ENCODE results near the gene DNM3.

- no peak for TF ChIP-seq CTCF (conservative IDR thresholded peaks at IDR 0.05 in 1 of 2, IDR thresholded peaks at IDR 0.05 in 1 of 2; ENCODE audit: extremely low read depth in 1 of 2, insufficient read depth in 1 of 2, low read depth in 1 of 2, low read length in 2 of 2)
- no peak for TF ChIP-seq EZH2 (IDR thresholded peaks at IDR 0.05; ENCODE audit: borderline replicate concordance, low read length)
Observed at GRCh38 chr1:172431204-172431603, 589.9 kb downstream of the DNM3 start.
